MCF 10A (cell line): ENCODE measurements around the gene IL1RN. TPM values are rescaled to one million over a fixed set of nuclear protein-coding genes. Genes with fewer than 3 reads are reported as not detected.

Source experiments
- BruUV-seq: library from RNA; stranded (reverse); fragments of 400-500 nt; replicated peaks from 2 replicates; lab custom pipeline; 2021; lab: Mats Ljungman, UMichigan
- CTCF ChIA-PET: fragments of 300-600 bp; sonication (Branson Sonifier 250); formaldehyde crosslinking; extraction: SDS; loops from one replicate; lab custom pipeline; 2021; ENCODE audit warnings: antibody characterized with exemption, inconsistent platforms; lab: Yijun Ruan, JAX
- POLR2A ChIA-PET: fragments of 300-600, 350-650 bp; sonication (Branson Sonifier 250); formaldehyde crosslinking; extraction: SDS; loops from one replicate; lab custom pipeline; 2020; ENCODE audit warnings: antibody characterized with exemption, inconsistent platforms; lab: Yijun Ruan, JAX
- DNase-seq: peaks from one replicate; pipeline ENCODE4 v3.0.0-alpha.2; 2018; ENCODE audit not compliant: unreplicated experiment
- H3K27ac Mint-ChIP-seq: one replicate; pipeline ENCODE4 v1.8.0; 2022; ENCODE audit warnings: mild to moderate bottlenecking, low read depth, mixed read lengths; ENCODE audit not compliant: unreplicated experiment
- H3K27me3 Mint-ChIP-seq: one replicate; pipeline ENCODE4 v1.8.0; 2022; ENCODE audit warnings: mixed read lengths; ENCODE audit not compliant: insufficient read depth, unreplicated experiment
- H3K36me3 Mint-ChIP-seq: one replicate; pipeline ENCODE4 v1.8.0; 2022; ENCODE audit warnings: mild to moderate bottlenecking, moderate library complexity, mixed read lengths; ENCODE audit not compliant: insufficient read depth, unreplicated experiment
- H3K4me1 Mint-ChIP-seq: one replicate; pipeline ENCODE4 v1.8.0; 2022; ENCODE audit warnings: mixed read lengths; ENCODE audit not compliant: insufficient read depth, unreplicated experiment
- H3K4me3 Mint-ChIP-seq: one replicate; pipeline ENCODE4 v1.8.0; 2022; ENCODE audit warnings: mild to moderate bottlenecking, moderate library complexity, mixed read lengths; ENCODE audit not compliant: unreplicated experiment
- H3K9me3 Mint-ChIP-seq: one replicate; pipeline ENCODE4 v1.8.0; 2022; ENCODE audit warnings: mixed read lengths; ENCODE audit not compliant: unreplicated experiment
- intact Hi-C: fragments of 100-400 bp; cut with micrococcal nuclease; formaldehyde crosslinking; loops from 2 replicates; pipeline ENCODE4 v1.14.1; 2022
- total RNA-seq: library from RNA; stranded (reverse); gene quantifications from 2 replicates; pipeline ENCODE4 v1.2.3, GENCODE V29; 2022
- TF ChIP-seq, protein P1 (sequence below): fragments of 200-600 bp; IDR thresholded peaks from one replicate; pipeline ENCODE4 v1.8.0; 2022; ENCODE audit warnings: antibody characterized with exemption, mild to moderate bottlenecking; ENCODE audit not compliant: unreplicated experiment

IL1RN gene
- total RNA-seq, 1 experiment from 2014 or later: not detected

- H3K27me3 Mint-ChIP-seq: no peaks in the 10 kb centered on the region
- H3K9me3 Mint-ChIP-seq: peaks cover 6% of the 10 kb centered on the region
- no TSS peak for BruUV-seq
- no peak overlapping the region for H3K4me3 Mint-ChIP-seq
- no peak overlapping the region for H3K27ac Mint-ChIP-seq
- peaks cover 5% of the 10 kb centered on the region for H3K36me3 Mint-ChIP-seq
- intact Hi-C loops: no loop called here
- POLR2A ChIA-PET: no interaction called here
- CTCF ChIA-PET: interaction anchor here (0.6 to 4.3 kb wide), 4 partner anchors 27 to 156 kb away, joined by 4 to 45 read pairs (median 8); no protein-coding TSS in a partner anchor
- peaks cover 17% of the 10 kb centered on the region for H3K4me1 Mint-ChIP-seq
- TF ChIP-seq, protein P1, sequence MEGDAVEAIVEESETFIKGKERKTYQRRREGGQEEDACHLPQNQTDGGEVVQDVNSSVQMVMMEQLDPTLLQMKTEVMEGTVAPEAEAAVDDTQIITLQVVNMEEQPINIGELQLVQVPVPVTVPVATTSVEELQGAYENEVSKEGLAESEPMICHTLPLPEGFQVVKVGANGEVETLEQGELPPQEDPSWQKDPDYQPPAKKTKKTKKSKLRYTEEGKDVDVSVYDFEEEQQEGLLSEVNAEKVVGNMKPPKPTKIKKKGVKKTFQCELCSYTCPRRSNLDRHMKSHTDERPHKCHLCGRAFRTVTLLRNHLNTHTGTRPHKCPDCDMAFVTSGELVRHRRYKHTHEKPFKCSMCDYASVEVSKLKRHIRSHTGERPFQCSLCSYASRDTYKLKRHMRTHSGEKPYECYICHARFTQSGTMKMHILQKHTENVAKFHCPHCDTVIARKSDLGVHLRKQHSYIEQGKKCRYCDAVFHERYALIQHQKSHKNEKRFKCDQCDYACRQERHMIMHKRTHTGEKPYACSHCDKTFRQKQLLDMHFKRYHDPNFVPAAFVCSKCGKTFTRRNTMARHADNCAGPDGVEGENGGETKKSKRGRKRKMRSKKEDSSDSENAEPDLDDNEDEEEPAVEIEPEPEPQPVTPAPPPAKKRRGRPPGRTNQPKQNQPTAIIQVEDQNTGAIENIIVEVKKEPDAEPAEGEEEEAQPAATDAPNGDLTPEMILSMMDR: no peak
- no peak for DNase-seq
These were observed 38.8 kb downstream of the IL1RN start for GRCh38 chr2:113166187-113166645.

GRCh38 chr2:113167115-113167932 is 39.9 kb downstream of the IL1RN start:
- Mint-ChIP-seq H3K27ac (no peak overlapping the region), H3K4me3 (no peak overlapping the region), H3K9me3 (peaks cover 6% of the 10 kb centered on the region), H3K36me3 (peaks cover 5% of the 10 kb centered on the region), H3K4me1 (peaks cover 17% of the 10 kb centered on the region), H3K27me3 (no peaks in the 10 kb centered on the region)
- ChIA-PET POLR2A (no interaction called here), CTCF (interaction anchor here (0.5 to 0.7 kb wide), 6 partner anchors 7 to 203 kb away, joined by 3 to 7 read pairs (median 4); no protein-coding TSS in a partner anchor)
- intact Hi-C loops: no loop called here
- no peak for DNase-seq
- BruUV-seq: no TSS peak
- TF ChIP-seq, protein P1: no peak

DNA sequence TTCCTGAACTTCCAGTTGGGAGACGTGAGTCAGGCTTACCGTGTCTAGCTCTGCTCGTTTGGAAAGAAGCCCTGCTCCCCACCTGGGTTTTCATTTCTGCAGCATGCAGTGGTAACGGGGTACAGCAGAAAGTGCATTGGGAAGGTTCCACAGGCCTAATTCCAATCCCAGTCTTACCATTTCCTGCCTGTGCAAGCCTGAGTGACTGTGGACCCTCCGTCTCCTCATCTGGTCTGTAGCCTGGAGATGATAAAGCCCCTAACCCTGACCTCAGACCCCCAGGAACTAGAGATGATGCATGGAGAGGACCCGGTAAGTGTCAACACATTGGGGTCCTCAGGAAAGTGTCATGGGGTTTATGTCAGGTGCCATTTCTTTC is 40.6 kb downstream of the IL1RN start:
- ChIA-PET POLR2A (no interaction called here), CTCF (interaction anchor here (0.6 kb wide), 1 partner anchor 48 kb away, joined by 3 read pairs; no protein-coding TSS in a partner anchor)
- Mint-ChIP-seq H3K9me3 (peaks cover 6% of the 10 kb centered on the region), H3K36me3 (peaks cover 5% of the 10 kb centered on the region), H3K27ac (no peak overlapping the region), H3K4me1 (peaks cover 17% of the 10 kb centered on the region), H3K27me3 (no peaks in the 10 kb centered on the region), H3K4me3 (no peak overlapping the region)
- intact Hi-C loops: no loop called here
- BruUV-seq: no TSS peak
- TF ChIP-seq, protein P1: no peak
- DNase-seq: no peak

GRCh38 chr2:113169002-113169530 is 41.7 kb downstream of the IL1RN start:
- Mint-ChIP-seq H3K9me3 (peaks cover 6% of the 10 kb centered on the region), H3K4me3 (no peak overlapping the region), H3K27ac (no peak overlapping the region), H3K27me3 (no peaks in the 10 kb centered on the region), H3K4me1 (peaks cover 14% of the 10 kb centered on the region), H3K36me3 (peaks cover 5% of the 10 kb centered on the region)
- ChIA-PET POLR2A (no interaction called here), CTCF (interaction anchor here (0.5 kb wide), 1 partner anchor 204 kb away, joined by 3 read pairs; no protein-coding TSS in a partner anchor)
- TF ChIP-seq, protein P1: no peak
- no TSS peak for BruUV-seq
- no peak for DNase-seq
- intact Hi-C loops: no loop called here
